RWPE2 (cell line): ENCODE measurements around the gene RAB23.

Experiments
- ATAC-seq: fragments of 200-7000 bp; cut with Tn5 transposase; 3 replicates; pipeline ENCODE4 v1.9.1; 2021; ENCODE audit warnings: low read depth
- DNase-seq: peaks from one replicate; pipeline ENCODE4 v3.0.0-alpha.2; 2020; ENCODE audit warnings: low spot score
- H3K27ac ChIP-seq: fragments of 450-650 bp; 2 replicates; pipeline ENCODE4 v1.5.1; 2017; ENCODE audit warnings: mild to moderate bottlenecking; ENCODE audit not compliant: poor library complexity, severe bottlenecking
- H3K27me3 ChIP-seq: fragments of 250-450 bp; sonication (Bioruptor Pico); 2 replicates; pipeline ENCODE4 v1.5.1; 2021; ENCODE audit warnings: mild to moderate bottlenecking, moderate library complexity; ENCODE audit not compliant: insufficient read depth, poor library complexity, severe bottlenecking
- H3K36me3 ChIP-seq: fragments of 250-450 bp; sonication (Bioruptor Pico); 2 replicates; pipeline ENCODE4 v1.5.1; 2020; ENCODE audit warnings: low read depth, mild to moderate bottlenecking, moderate library complexity
- H3K4me1 ChIP-seq: fragments of 250-450 bp; sonication (Bioruptor Pico); 2 replicates; pipeline ENCODE4 v1.5.1; 2021; ENCODE audit warnings: mild to moderate bottlenecking, moderate library complexity; ENCODE audit not compliant: insufficient read depth, poor library complexity, severe bottlenecking
- H3K4me3 ChIP-seq: fragments of 250-450 bp; sonication (Bioruptor Pico); 2 replicates; pipeline ENCODE4 v1.5.1; 2021; ENCODE audit warnings: mild to moderate bottlenecking, moderate library complexity; ENCODE audit not compliant: severe bottlenecking
- H3K9me3 ChIP-seq: fragments of 250-450 bp; sonication (Bioruptor Pico); 2 replicates; pipeline ENCODE4 v1.5.1; 2021; ENCODE audit warnings: mild to moderate bottlenecking, moderate library complexity; ENCODE audit not compliant: severe bottlenecking
- CTCF ChIP-seq: fragments of 450-650 bp; IDR thresholded peaks from one replicate; pipeline ENCODE4 v1.5.1; 2017; ENCODE audit warnings: mild to moderate bottlenecking, moderate library complexity; ENCODE audit not compliant: poor library complexity, severe bottlenecking

RAB23 gene

GRCh38 chr6:57207872-57208271 lies 14.2 kb downstream of the RAB23 start:
- H3K27ac ChIP-seq: no peak overlapping the region
- no peak for ATAC-seq
- H3K36me3 ChIP-seq: peaks cover 17% of the 10 kb centered on the region
- DNase-seq: no peak
- TF ChIP-seq CTCF: no peak
- H3K4me1 ChIP-seq: no peaks in the 10 kb centered on the region
- no peak overlapping the region for H3K4me3 ChIP-seq
- no peaks in the 10 kb centered on the region for H3K27me3 ChIP-seq
- no peaks in the 10 kb centered on the region for H3K9me3 ChIP-seq

- Histone ChIP-seq H3K36me3 (peaks cover 17% of the 10 kb centered on the region), H3K4me3 (no peak overlapping the region), H3K9me3 (no peaks in the 10 kb centered on the region), H3K4me1 (no peaks in the 10 kb centered on the region), H3K27me3 (no peaks in the 10 kb centered on the region), H3K27ac (no peak overlapping the region)
- ATAC-seq: peak; percentile 66; the same call in 1 of the 3 replicates
- no peak for TF ChIP-seq CTCF
- DNase-seq: no peak
Observed at GRCh38 chr6:57207141-57207540, 15.0 kb downstream of the RAB23 start.

GRCh38 chr6:57205550-57206328 lies 16.4 kb downstream of the RAB23 start:
- H3K27me3 ChIP-seq: no peaks in the 10 kb centered on the region
- ATAC-seq: no peak
- no peaks in the 10 kb centered on the region for H3K9me3 ChIP-seq
- no peak overlapping the region for H3K27ac ChIP-seq
- no peaks in the 10 kb centered on the region for H3K4me1 ChIP-seq
- H3K4me3 ChIP-seq: no peak overlapping the region
- no peak for TF ChIP-seq CTCF
- peaks cover 17% of the 10 kb centered on the region for H3K36me3 ChIP-seq
- no peak for DNase-seq

GRCh38 chr6:57201718-57202117 lies 20.4 kb downstream of the RAB23 start:
- no peak overlapping the region for H3K27ac ChIP-seq
- DNase-seq (no peak), ATAC-seq (no peak)
- TF ChIP-seq CTCF: no peak
- H3K9me3 ChIP-seq: no peaks in the 10 kb centered on the region
- H3K4me3 ChIP-seq: no peak overlapping the region
- H3K4me1 ChIP-seq: no peaks in the 10 kb centered on the region
- peaks cover 16% of the 10 kb centered on the region for H3K36me3 ChIP-seq
- H3K27me3 ChIP-seq: no peaks in the 10 kb centered on the region
